A204.1 (cell line): ENCODE measurements around the gene OR52E6.

Source experiments
- FAIRE-seq: peaks from 2 replicates; lab custom pipeline; 2012; peaks lifted over from hg19 to GRCh38; lab: Jason Lieb, UNC

Gene OR52E6

GRCh38 chr11:5841797-5842196 is at the start of gene OR52E6:
TSS of gene OR52E6 (minus strand) at chr11:5841897. CDS start at chr11:5841897, 0 bp downstream.
- FAIRE-seq: no peak

- FAIRE-seq: peak; percentile 94
Observed at GRCh38 chr11:5891216-5891800, 49.6 kb upstream of the OR52E6 start.

- no peak for FAIRE-seq
Observed at GRCh38 chr11:5887661-5888060, 46.0 kb upstream of the OR52E6 start.

GRCh38 chr11:5887172-5887571 is 45.5 kb upstream of the OR52E6 start:
- FAIRE-seq: no peak

GRCh38 chr11:5881756-5882155 is 40.1 kb upstream of the OR52E6 start:
- no peak for FAIRE-seq

GRCh38 chr11:5880329-5880728 is 38.6 kb upstream of the OR52E6 start, which contains the start of gene OR52E4:
TSS of gene OR52E4 (plus strand) at chr11:5880629. CDS start at chr11:5884293, 3,664 bp downstream.
- FAIRE-seq: no peak

- no peak for FAIRE-seq
Observed at GRCh38 chr11:5878564-5878963, 36.9 kb upstream of the OR52E6 start.

- no peak for FAIRE-seq
Observed at GRCh38 chr11:5865826-5866225, 24.1 kb upstream of the OR52E6 start.

GRCh38 chr11:5857590-5857989 is 15.9 kb upstream of the OR52E6 start, which contains the start of gene OR52E8:
TSS of gene OR52E8 (minus strand) at chr11:5857690. CDS start at chr11:5857690, 0 bp downstream.
- FAIRE-seq: no peak

- FAIRE-seq: no peak
Observed at GRCh38 chr11:5851002-5851401, 9.3 kb upstream of the OR52E6 start.

GRCh38 chr11:5847711-5848110 is 6.0 kb upstream of the OR52E6 start:
- FAIRE-seq: no peak

- no peak for FAIRE-seq
Observed at GRCh38 chr11:5846701-5847100, 5.0 kb upstream of the OR52E6 start.

GRCh38 chr11:5837695-5838094 is 4.0 kb downstream of the OR52E6 start:
- FAIRE-seq: no peak

GRCh38 chr11:5833446-5833845 is 8.3 kb downstream of the OR52E6 start:
- FAIRE-seq: no peak

GRCh38 chr11:5831196-5831829 is 10.4 kb downstream of the OR52E6 start:
- FAIRE-seq: no peak

- peak; percentile 14 for FAIRE-seq
Observed at GRCh38 chr11:5818245-5818886, 23.3 kb downstream of the OR52E6 start.

- no peak for FAIRE-seq
Observed at GRCh38 chr11:5815534-5815933, 26.2 kb downstream of the OR52E6 start.

- FAIRE-seq: no peak
Observed at GRCh38 chr11:5809905-5810795, 31.5 kb downstream of the OR52E6 start.

- no peak for FAIRE-seq
Observed at GRCh38 chr11:5809122-5809519, 32.6 kb downstream of the OR52E6 start.

- FAIRE-seq: peak; percentile 46
Observed at GRCh38 chr11:5808500-5809121, 33.1 kb downstream of the OR52E6 start, which contains the start of gene OR52N2. TSS of gene OR52N2 (plus strand) at chr11:5808924. CDS start at chr11:5820336, 11,412 bp downstream.

GRCh38 chr11:5807580-5807979 is 34.1 kb downstream of the OR52E6 start:
- no peak for FAIRE-seq

GRCh38 chr11:5803982-5804381 is 37.7 kb downstream of the OR52E6 start:
- no peak for FAIRE-seq
